ENCODE measurements around the gene ENO3.

DNA sequence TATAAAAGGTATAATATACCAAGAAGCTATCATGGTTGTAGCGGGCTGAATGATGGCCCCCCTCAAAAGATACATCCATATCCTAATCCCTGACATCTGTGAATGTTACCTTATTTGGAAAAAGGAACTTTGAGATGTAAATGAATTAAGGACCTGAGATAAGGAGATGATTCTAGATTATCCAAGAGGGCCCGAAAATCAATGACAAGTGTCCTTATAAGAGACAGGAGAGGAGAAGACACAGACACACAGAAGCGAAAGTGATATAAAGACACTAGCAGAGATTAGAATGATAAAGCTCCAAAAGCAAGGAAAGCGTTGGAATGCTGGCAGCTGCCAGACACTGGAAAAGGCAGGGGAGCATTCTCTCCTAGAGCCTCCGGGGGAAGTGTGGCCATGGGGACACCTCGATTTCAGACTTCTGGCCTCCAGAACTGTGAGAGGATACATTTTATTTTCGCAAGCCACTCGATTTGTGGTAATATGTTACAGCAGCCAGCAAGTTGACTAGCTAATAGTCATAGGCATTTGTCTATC is 31.3 kb upstream of the ENO3 start:
- TF ChIP-seq, protein P1, sequence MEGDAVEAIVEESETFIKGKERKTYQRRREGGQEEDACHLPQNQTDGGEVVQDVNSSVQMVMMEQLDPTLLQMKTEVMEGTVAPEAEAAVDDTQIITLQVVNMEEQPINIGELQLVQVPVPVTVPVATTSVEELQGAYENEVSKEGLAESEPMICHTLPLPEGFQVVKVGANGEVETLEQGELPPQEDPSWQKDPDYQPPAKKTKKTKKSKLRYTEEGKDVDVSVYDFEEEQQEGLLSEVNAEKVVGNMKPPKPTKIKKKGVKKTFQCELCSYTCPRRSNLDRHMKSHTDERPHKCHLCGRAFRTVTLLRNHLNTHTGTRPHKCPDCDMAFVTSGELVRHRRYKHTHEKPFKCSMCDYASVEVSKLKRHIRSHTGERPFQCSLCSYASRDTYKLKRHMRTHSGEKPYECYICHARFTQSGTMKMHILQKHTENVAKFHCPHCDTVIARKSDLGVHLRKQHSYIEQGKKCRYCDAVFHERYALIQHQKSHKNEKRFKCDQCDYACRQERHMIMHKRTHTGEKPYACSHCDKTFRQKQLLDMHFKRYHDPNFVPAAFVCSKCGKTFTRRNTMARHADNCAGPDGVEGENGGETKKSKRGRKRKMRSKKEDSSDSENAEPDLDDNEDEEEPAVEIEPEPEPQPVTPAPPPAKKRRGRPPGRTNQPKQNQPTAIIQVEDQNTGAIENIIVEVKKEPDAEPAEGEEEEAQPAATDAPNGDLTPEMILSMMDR (IDR thresholded peaks at IDR 0.05), result no peak
- TF ChIP-seq RAD21 (IDR thresholded peaks at IDR 0.05; ENCODE audit: low read length) (no peak), EP300 (IDR thresholded peaks at IDR 0.05; ENCODE audit: borderline replicate concordance in 1 of 2, low read depth in 1 of 2, low read length in 1 of 2) (no peak), POLR2AphosphoS5 (IDR thresholded peaks at IDR 0.05; ENCODE audit: low read depth, low read length) (no peak), EZH2phosphoT487 (IDR thresholded peaks at IDR 0.05; ENCODE audit: borderline replicate concordance, low read depth) (no peak), NFIC (IDR thresholded peaks at IDR 0.05; ENCODE audit: borderline replicate concordance) (no peak), SIN3A (IDR thresholded peaks at IDR 0.05; ENCODE audit: borderline replicate concordance, low read depth, low read length) (no peak)
- TF ChIP-seq, protein P2, sequence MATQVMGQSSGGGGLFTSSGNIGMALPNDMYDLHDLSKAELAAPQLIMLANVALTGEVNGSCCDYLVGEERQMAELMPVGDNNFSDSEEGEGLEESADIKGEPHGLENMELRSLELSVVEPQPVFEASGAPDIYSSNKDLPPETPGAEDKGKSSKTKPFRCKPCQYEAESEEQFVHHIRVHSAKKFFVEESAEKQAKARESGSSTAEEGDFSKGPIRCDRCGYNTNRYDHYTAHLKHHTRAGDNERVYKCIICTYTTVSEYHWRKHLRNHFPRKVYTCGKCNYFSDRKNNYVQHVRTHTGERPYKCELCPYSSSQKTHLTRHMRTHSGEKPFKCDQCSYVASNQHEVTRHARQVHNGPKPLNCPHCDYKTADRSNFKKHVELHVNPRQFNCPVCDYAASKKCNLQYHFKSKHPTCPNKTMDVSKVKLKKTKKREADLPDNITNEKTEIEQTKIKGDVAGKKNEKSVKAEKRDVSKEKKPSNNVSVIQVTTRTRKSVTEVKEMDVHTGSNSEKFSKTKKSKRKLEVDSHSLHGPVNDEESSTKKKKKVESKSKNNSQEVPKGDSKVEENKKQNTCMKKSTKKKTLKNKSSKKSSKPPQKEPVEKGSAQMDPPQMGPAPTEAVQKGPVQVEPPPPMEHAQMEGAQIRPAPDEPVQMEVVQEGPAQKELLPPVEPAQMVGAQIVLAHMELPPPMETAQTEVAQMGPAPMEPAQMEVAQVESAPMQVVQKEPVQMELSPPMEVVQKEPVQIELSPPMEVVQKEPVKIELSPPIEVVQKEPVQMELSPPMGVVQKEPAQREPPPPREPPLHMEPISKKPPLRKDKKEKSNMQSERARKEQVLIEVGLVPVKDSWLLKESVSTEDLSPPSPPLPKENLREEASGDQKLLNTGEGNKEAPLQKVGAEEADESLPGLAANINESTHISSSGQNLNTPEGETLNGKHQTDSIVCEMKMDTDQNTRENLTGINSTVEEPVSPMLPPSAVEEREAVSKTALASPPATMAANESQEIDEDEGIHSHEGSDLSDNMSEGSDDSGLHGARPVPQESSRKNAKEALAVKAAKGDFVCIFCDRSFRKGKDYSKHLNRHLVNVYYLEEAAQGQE (IDR thresholded peaks at IDR 0.05; ENCODE audit: low read depth, low read length), result no peak
- TF ChIP-seq, protein P3, sequence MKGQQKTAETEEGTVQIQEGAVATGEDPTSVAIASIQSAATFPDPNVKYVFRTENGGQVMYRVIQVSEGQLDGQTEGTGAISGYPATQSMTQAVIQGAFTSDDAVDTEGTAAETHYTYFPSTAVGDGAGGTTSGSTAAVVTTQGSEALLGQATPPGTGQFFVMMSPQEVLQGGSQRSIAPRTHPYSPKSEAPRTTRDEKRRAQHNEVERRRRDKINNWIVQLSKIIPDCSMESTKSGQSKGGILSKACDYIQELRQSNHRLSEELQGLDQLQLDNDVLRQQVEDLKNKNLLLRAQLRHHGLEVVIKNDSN (IDR thresholded peaks at IDR 0.05; ENCODE audit: borderline replicate concordance, low read depth), result no peak
- TF ChIP-seq, protein P4, sequence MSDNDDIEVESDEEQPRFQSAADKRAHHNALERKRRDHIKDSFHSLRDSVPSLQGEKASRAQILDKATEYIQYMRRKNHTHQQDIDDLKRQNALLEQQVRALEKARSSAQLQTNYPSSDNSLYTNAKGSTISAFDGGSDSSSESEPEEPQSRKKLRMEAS (IDR thresholded peaks at IDR 0.05; ENCODE audit: low read depth), result no peak
